Suprapubic skin (tissue), 4 donors: ENCODE measurements around the gene FAM153A.
"Not testable (repeated sequence)": the region's sequence is repeated elsewhere in the genome, so short reads cannot be mapped to it uniquely, and the experiment has no call there.

Experiments
- CTCF ChIP-seq, 2 donors: fragments of 200-600 bp in 1 of 2; fragments of 450-650 bp in 1 of 2; sonication (generic) in 1 of 2; IDR thresholded peaks; one replicate each; pipeline ENCODE4 v1.5.1; 2016 to 2019; ENCODE audit warnings: antibody characterized with exemption in 2 of 2, mild to moderate bottlenecking in 1 of 2, moderate library complexity in 1 of 2
- POLR2A ChIP-seq, 2 donors: fragments of 450-650 bp; IDR thresholded peaks; one replicate each; pipeline ENCODE4 v1.6.1; 2017; ENCODE audit warnings: antibody characterized with exemption in 2 of 2, mild to moderate bottlenecking in 2 of 2, moderate library complexity in 2 of 2
- POLR2AphosphoS5 ChIP-seq, 3 donors: sonication (generic); formaldehyde crosslinking; IDR thresholded peaks; one replicate each; pipeline ENCODE4 v1.6.1; 2017; ENCODE audit warnings: antibody characterized with exemption in 3 of 3

- not testable (repeated sequence) for TF ChIP-seq POLR2A, CTCF, POLR2AphosphoS5 (IDR thresholded peaks at IDR 0.05)
Observed at GRCh38 chr5:177696100-177696499, 86.6 kb downstream of the FAM153A start.
